ENCODE data around the gene PF4V1.

PF4V1 gene, protein sequence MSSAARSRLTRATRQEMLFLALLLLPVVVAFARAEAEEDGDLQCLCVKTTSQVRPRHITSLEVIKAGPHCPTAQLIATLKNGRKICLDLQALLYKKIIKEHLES

DNA sequence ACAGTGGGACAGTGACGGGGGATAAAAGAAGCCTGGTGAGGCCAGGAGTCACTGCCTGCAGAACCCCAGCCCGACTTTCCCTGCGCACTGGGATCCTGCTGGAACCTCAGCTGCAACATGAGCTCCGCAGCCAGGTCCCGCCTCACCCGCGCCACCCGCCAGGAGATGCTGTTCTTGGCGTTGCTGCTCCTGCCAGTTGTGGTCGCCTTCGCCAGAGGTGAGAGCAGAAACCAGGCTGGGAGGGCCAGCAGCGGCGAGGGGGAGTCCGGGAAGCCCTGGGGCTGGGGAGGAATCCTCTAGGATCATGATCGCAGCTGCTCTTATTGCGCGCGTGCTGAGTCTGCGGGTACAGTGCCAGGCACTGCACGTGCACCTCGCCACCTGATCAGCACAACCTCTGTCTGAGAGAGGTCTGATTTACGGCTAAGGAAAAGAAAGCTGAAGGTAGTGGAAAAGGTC is at the start of gene PF4V1:
Gene PF4V1, plus strand, starts transcription at position 51 of the 459 bp plus-strand sequence. Its CDS starts 67 bp downstream, at position 118.
- DNase-seq (ENCODE audit: low read depth in 2 of 2): no peak

GRCh38 chr4:73810191-73810590 is 42.9 kb upstream of the PF4V1 start:
- DNase-seq (ENCODE audit: low read depth in 2 of 2): no peak

- no peak for DNase-seq (ENCODE audit: low read depth in 2 of 2)
These were observed 41.3 kb upstream of the PF4V1 start for GRCh38 chr4:73811841-73812240.

DNA sequence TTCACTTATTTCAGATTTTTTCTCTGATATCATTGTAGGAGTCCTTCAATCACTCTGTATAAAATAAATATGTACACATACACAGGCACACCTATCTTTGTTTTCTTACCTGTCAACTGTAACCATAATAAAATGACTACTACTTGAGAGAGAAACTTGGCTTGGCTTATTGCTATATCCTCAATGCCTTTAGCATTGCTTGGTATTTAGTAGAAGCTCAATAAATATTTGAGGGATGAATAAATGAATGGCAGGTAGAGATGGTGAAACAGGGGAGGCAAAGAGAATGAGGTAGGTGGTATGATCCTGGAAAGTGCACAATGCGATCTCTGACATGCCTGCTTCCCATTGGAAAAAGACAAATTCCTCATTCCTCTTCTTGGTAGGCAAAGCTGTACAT is 38.4 kb upstream of the PF4V1 start:
- DNase-seq (ENCODE audit: low read depth in 2 of 2): no peak

- no peak for DNase-seq (ENCODE audit: low read depth in 2 of 2)
These were observed 38.0 kb upstream of the PF4V1 start for GRCh38 chr4:73815145-73815544.

DNA sequence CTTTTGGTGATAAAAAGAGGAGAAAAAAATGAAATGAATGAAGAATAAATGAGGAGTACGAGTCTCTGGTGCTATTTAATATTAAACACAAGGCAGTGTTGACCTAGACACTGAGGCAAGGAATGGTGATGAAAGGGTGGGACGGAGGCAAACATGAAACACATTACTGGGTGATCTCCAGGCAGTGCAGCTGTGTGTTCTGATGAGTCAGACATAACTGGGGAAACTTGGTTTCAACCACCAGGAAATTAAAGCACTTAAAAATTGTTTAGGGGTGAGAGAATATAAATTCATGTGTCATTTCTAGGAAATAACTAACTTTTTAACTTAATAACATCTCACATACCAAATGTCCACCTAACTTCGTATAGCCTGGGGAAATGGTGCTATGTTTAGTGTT is 36.3 kb upstream of the PF4V1 start:
- no peak for DNase-seq (ENCODE audit: low read depth in 2 of 2)

- no peak for DNase-seq (ENCODE audit: low read depth in 2 of 2)
These were observed 35.8 kb upstream of the PF4V1 start for GRCh38 chr4:73817341-73817740.

- no peak for DNase-seq (ENCODE audit: low read depth in 2 of 2)
These were observed 31.8 kb upstream of the PF4V1 start for GRCh38 chr4:73821325-73821724.

DNA sequence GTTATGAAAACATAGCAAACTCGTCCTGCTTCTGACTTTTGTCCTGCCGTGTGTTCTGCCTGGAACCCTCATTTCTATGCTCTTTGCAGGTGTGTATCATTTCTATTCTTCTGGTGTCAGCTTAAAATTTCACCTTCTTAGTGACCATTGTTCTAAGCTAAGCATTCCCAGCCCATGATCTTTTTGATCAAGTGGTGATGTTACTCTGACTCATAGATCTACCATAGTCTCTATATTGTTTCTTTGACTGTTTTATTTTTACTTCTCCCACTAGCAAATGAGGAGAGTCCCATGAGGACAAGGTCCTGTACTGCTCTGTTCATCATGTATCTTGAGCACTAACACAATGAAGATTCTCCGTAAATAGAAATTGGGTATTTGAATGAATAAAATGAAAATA is 30.7 kb upstream of the PF4V1 start:
- no peak for DNase-seq (ENCODE audit: low read depth in 2 of 2)

GRCh38 chr4:73822812-73823504 is 30.1 kb upstream of the PF4V1 start:
- DNase-seq (ENCODE audit: low read depth in 2 of 2): no peak

GRCh38 chr4:73823760-73824159 is 29.3 kb upstream of the PF4V1 start:
- DNase-seq (ENCODE audit: low read depth in 2 of 2): no peak

DNA sequence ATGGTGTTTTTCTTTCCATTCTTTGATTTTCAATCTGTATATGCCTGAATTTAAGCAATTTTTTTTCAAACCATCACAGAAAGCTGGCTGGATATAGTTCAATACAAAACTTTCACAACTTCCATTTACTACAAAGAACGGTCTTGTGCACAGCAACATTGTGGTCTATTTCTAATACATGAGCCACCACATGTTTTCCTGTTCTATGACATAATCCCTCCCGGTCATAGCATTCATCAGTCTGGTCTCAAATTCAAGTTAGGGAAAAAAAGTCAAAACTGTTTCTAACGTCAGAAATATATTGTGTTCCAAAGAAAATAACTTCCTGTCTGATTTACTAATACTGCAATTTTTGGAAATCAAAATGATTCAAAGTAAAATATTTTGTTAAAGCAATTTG is 24.1 kb upstream of the PF4V1 start:
- DNase-seq (ENCODE audit: low read depth in 2 of 2): no peak

DNA sequence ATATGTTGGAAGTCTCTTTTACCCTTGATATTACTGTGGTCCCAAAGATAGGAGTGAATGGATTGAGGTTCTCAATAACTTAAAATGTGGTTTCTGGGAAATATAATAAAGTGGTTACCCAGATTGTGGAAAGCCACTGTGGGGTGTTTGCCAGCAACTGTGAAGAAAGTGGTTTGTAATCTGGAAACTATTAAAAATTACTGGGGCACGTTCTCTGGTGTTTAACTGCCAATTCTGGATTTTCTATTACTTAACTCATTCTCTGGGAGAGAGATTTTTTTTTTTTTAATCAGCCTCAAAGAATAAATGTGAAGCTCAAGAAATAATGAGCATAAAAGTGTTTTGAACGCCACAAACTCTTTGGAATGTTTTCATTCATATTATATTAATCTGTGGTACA is 21.5 kb upstream of the PF4V1 start:
- no peak for DNase-seq (ENCODE audit: low read depth in 2 of 2)

DNA sequence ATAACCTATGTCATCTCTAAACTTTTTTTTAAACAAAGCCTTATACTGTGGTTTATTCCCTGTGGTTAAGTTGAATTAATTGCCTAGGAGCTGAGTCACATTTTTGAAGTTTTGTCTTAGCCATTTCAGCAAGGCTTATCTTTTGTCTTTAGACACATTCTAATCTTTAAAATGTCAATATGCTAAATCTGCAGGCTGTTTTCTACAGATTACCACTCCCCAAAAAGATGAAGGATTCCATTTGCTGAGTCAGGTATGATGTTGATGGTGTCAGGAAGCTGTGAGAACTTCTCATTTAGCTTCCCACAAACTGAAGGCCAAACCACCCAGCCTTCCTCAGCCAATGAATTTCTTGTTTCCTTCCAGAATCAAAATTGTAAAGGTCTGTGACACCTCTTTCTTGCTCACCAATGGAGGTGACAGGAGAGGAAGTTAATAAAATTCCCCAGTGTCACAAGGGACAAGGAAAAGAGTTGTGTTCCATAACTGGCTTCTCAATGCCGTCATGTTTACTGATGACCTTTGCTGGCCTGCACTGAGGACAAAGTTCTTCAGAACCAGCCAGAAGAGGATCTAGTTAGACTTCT is 20.4 kb upstream of the PF4V1 start:
- no peak for DNase-seq (ENCODE audit: low read depth in 2 of 2)

DNA sequence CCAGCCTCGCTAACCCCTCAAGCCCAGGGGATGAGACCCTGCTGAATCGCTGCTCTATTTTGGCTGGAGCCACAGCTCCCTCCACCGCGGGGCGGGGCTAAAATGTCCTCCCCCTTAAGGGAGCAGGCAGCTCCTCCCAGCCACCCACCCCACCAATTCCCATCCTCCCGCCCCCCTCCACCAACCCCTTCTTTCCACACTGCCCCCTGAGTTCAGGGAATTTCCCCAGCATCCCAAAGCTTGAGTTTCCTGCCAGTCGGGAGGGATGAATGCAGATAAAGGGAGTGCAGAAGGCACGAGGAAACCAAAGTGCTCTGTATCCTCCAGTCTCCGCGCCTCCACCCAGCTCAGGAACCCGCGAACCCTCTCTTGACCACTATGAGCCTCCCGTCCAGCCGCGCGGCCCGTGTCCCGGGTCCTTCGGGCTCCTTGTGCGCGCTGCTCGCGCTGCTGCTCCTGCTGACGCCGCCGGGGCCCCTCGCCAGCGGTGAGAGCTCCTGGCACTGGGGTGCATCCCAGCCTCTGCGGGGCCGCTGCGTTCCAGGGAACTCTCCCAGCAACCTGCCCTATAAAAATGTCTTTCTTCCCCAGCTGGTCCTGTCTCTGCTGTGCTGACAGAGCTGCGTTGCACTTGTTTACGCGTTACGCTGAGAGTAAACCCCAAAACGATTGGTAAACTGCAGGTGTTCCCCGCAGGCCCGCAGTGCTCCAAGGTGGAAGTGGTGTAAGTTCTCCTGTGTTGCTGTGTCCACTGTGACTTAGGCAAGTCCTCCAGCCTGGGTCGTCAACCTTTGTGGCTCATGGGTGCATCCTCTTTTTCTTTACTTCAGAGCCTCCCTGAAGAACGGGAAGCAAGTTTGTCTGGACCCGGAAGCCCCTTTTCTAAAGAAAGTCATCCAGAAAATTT is 16.5 kb upstream of the PF4V1 start, which contains the start of gene CXCL6:
Gene CXCL6, plus strand, starts transcription at position 306 of the 907 bp plus-strand sequence. Its CDS starts 73 bp downstream, at position 379.
- DNase-seq (ENCODE audit: low read depth in 2 of 2): no peak

DNA sequence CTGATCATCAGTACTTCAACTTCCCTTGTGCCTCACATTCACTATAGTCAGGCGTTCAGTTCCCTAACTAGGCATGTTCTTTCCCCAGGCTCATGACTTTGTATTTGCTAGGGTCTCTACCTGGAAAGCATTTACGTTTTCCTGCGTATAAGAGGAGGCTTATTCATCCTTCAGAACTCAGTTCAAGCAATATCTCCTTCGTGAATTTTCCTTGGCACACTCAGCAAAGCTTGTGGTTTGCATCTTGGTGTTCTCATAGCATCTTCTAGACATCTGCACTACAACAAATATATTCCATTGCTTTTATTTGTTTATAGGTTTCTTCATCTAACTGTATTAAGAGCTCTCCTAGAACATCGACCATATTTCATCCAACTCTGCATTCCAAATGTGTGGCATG is 14.0 kb upstream of the PF4V1 start:
- no peak for DNase-seq (ENCODE audit: low read depth in 2 of 2)

DNA sequence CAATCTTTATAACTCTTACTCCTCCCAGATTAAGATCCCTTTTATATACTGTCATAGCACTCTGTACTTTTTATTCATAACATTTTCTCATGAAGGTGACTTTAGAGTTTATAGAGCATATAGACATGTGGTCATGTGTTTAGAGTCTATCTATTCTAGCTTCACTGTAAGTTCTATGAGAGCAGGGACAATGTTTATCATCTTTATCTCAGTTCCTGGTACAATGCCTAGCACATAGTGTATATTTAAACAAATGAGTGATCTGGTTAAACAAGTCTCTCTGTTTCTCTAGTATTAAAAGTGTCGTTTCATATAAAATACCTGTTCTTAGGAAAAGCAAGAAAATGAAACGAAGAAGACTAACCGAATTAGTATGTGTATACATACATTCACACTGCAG is 13.4 kb upstream of the PF4V1 start:
- DNase-seq (ENCODE audit: low read depth in 2 of 2): no peak

DNA sequence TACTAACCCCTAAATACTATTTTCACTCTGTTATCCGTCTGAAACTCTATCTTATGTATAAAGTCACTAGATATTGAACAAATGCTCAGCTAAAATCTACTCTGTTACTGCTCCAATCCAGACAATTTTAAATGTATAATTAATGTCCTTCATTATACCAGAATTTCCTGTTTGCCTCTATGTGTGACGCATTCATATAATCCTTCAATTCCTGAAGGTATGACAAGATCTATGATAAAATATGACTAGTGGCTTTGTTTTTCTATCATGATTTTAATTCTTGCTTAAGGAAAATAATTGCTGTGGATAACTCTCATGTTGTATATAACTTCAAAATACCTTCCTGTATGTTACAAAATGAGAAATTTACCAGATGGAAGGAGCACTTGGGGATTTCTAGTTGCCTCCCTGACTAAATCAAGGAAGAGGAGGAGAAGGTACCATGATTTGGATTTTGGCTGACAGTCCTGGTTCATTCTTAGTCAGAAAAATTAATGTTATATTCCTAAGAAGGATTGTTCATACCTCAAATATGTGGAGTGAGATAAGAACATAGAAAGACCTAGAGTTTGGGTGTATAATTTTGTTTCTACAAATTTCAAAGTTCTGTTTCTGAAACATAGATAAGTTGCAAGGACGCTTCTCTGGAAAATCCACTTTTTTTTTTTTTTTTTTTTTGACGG is 11.7 kb upstream of the PF4V1 start:
- DNase-seq (ENCODE audit: low read depth in 2 of 2): no peak

- no peak for DNase-seq (ENCODE audit: low read depth in 2 of 2)
These were observed 10.4 kb upstream of the PF4V1 start for GRCh38 chr4:73842696-73843095.

- DNase-seq (ENCODE audit: low read depth in 2 of 2): no peak
These were observed 9.7 kb upstream of the PF4V1 start for GRCh38 chr4:73843369-73843768.

DNA sequence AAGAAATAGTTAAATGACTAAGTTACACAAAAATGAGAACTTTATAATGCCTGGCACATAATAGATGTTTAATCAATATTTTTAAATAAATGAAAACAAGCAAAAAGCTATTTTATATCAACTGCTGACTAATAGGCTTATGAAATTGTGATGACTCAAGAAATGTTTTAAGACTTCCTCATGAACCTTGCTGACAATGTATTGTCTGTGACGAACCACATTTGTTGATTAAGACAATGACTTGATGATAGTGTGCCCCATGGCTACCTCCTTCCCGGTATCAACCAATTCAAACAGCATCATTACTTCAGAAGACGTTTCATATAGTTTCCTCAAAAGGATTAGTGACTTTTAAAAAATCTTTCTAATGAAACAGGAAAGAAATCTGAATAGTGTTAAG is 8.8 kb upstream of the PF4V1 start:
- DNase-seq (ENCODE audit: low read depth in 2 of 2): no peak

- DNase-seq (ENCODE audit: low read depth in 2 of 2): no peak
These were observed 8.3 kb upstream of the PF4V1 start for GRCh38 chr4:73844806-73845205.
